ENCODE data around the gene DCUN1D4. TPM values are rescaled to one million over a fixed set of nuclear protein-coding genes. Genes with fewer than 3 reads are reported as not detected.

DCUN1D4 gene
- total RNA-seq, 1 experiment from 2014 or later, result 151 TPM

- DNase-seq, result no peak
- H3K9me3 ChIP-seq, result no peaks in the 10 kb centered on the region
- peaks cover 71% of the 10 kb centered on the region for H3K36me3 ChIP-seq
- H3K27me3 ChIP-seq, result no peaks in the 10 kb centered on the region
- no peak overlapping the region for H3K4me3 ChIP-seq
Measured at GRCh38 chr4:51850294-51850693, 7.3 kb downstream of the DCUN1D4 start.

- Histone ChIP-seq H3K4me3 (no peak overlapping the region), H3K9me3 (no peaks in the 10 kb centered on the region), H3K27me3 (no peaks in the 10 kb centered on the region), H3K36me3 (peaks cover 71% of the 10 kb centered on the region)
- DNase-seq, result no peak
Measured at GRCh38 chr4:51851090-51851936, 8.4 kb downstream of the DCUN1D4 start.

- no peaks in the 10 kb centered on the region for H3K9me3 ChIP-seq
- no peak overlapping the region for H3K4me3 ChIP-seq
- no peaks in the 10 kb centered on the region for H3K27me3 ChIP-seq
- peaks cover 71% of the 10 kb centered on the region for H3K36me3 ChIP-seq
- no peak for DNase-seq
Measured at GRCh38 chr4:51851937-51852290, 9.0 kb downstream of the DCUN1D4 start.

- Histone ChIP-seq H3K9me3 (no peaks in the 10 kb centered on the region), H3K27me3 (no peaks in the 10 kb centered on the region), H3K36me3 (peaks cover 74% of the 10 kb centered on the region), H3K4me3 (no peak overlapping the region)
- DNase-seq, result no peak
Measured at GRCh38 chr4:51853027-51853682, 10.2 kb downstream of the DCUN1D4 start.

GRCh38 chr4:51855270-51855669 is 12.3 kb downstream of the DCUN1D4 start:
- Histone ChIP-seq H3K27me3 (no peaks in the 10 kb centered on the region), H3K4me3 (no peak overlapping the region), H3K36me3 (peaks cover 68% of the 10 kb centered on the region), H3K9me3 (no peaks in the 10 kb centered on the region)
- no peak for DNase-seq

- no peak for DNase-seq
- Histone ChIP-seq H3K9me3 (no peaks in the 10 kb centered on the region), H3K36me3 (peaks cover 73% of the 10 kb centered on the region), H3K4me3 (no peak overlapping the region), H3K27me3 (no peaks in the 10 kb centered on the region)
Measured at GRCh38 chr4:51855751-51856150, 12.8 kb downstream of the DCUN1D4 start.

GRCh38 chr4:51858605-51859202 is 15.8 kb downstream of the DCUN1D4 start:
- H3K27me3 ChIP-seq, result no peaks in the 10 kb centered on the region
- DNase-seq, result no peak
- H3K36me3 ChIP-seq, result peaks cover 67% of the 10 kb centered on the region
- H3K9me3 ChIP-seq, result no peaks in the 10 kb centered on the region
- H3K4me3 ChIP-seq, result no peak overlapping the region

GRCh38 chr4:51859476-51860031 is 16.6 kb downstream of the DCUN1D4 start:
- DNase-seq, result no peak
- no peak overlapping the region for H3K4me3 ChIP-seq
- H3K9me3 ChIP-seq, result no peaks in the 10 kb centered on the region
- H3K27me3 ChIP-seq, result no peaks in the 10 kb centered on the region
- peaks cover 71% of the 10 kb centered on the region for H3K36me3 ChIP-seq

GRCh38 chr4:51862199-51862598 is 19.2 kb downstream of the DCUN1D4 start:
- Histone ChIP-seq H3K27me3 (no peaks in the 10 kb centered on the region), H3K36me3 (peaks cover 71% of the 10 kb centered on the region), H3K9me3 (no peaks in the 10 kb centered on the region), H3K4me3 (no peak overlapping the region)
- DNase-seq, result no peak

- Histone ChIP-seq H3K4me3 (no peak overlapping the region), H3K9me3 (no peaks in the 10 kb centered on the region), H3K27me3 (no peaks in the 10 kb centered on the region), H3K36me3 (peaks cover 71% of the 10 kb centered on the region)
- no peak for DNase-seq
Measured at GRCh38 chr4:51862781-51863180, 19.8 kb downstream of the DCUN1D4 start.

GRCh38 chr4:51865717-51866116 is 22.8 kb downstream of the DCUN1D4 start:
- no peaks in the 10 kb centered on the region for H3K9me3 ChIP-seq
- no peak for DNase-seq
- H3K4me3 ChIP-seq, result no peak overlapping the region
- H3K36me3 ChIP-seq, result peaks cover 79% of the 10 kb centered on the region
- no peaks in the 10 kb centered on the region for H3K27me3 ChIP-seq

- no peak for DNase-seq
- Histone ChIP-seq H3K4me3 (no peak overlapping the region), H3K36me3 (peaks cover 86% of the 10 kb centered on the region), H3K9me3 (no peaks in the 10 kb centered on the region), H3K27me3 (no peaks in the 10 kb centered on the region)
Measured at GRCh38 chr4:51866835-51867234, 23.9 kb downstream of the DCUN1D4 start.

- H3K4me3 ChIP-seq, result no peak overlapping the region
- H3K36me3 ChIP-seq, result peaks cover 95% of the 10 kb centered on the region
- no peak for DNase-seq
- no peaks in the 10 kb centered on the region for H3K9me3 ChIP-seq
- no peaks in the 10 kb centered on the region for H3K27me3 ChIP-seq
Measured at GRCh38 chr4:51867689-51868448, 24.9 kb downstream of the DCUN1D4 start.

GRCh38 chr4:51868449-51868847 is 25.5 kb downstream of the DCUN1D4 start:
- Histone ChIP-seq H3K9me3 (no peaks in the 10 kb centered on the region), H3K36me3 (peaks cover 95% of the 10 kb centered on the region), H3K4me3 (no peak overlapping the region), H3K27me3 (no peaks in the 10 kb centered on the region)
- DNase-seq, result no peak

GRCh38 chr4:51870441-51871188 is 27.7 kb downstream of the DCUN1D4 start:
- Histone ChIP-seq H3K27me3 (no peaks in the 10 kb centered on the region), H3K4me3 (no peak overlapping the region), H3K9me3 (no peaks in the 10 kb centered on the region), H3K36me3 (peaks cover 95% of the 10 kb centered on the region)
- DNase-seq, result no peak
